HG03378 (cell line): ENCODE results near the gene ADAMTS2.

ENCODE experiments used
- ATAC-seq: cut with Tn5 transposase; IDR thresholded peaks from one replicate; pipeline ENCODE4 v1.9.1; 2021; ENCODE audit warnings: mild to moderate bottlenecking, moderate library complexity; ENCODE audit not compliant: unreplicated experiment

ADAMTS2 gene

DNA sequence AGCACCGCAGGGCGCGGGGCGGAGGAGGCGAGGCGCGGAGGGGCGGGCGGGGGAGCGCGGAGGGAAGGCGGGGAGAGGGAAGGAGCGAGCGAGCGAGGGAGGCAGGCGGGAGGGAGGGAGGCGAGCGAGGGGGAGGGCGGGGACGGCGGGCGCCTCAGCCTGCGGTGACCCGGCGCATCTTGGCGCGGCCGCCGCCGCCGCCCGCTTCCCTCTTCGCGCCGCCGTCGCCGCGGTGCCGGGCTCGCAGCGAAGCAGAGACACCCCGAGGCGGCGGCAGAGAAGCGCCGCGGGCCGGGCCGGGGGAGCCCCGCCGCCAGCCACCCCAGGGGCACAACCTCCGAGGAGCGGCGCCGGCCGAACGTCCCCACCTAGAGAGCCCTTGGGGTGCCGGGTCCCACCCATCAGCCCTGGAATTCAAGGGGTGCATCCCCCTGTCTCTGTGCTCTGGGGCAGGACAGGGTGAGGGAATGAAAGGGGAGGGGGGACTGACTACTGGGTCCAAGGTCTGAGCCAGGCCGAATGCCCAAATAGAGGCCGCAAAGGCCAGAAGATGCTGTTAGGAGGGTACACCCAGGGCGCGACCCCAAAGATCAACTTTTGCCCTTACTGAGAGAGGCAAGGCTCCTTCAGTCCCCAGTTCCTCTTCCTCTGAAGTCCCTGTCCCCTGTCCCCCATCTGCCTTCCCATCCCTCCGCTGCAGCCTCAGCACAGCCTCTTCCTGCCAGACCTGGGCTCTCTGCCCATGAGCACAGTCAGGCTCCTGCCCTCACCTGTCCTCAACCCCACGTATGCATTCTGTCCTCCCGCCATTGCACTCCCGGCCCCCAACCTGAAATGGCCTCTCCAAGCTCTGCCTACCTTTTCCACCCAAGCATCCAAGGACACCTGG is at the start of gene ADAMTS2:
ADAMTS2 (minus strand) TSS at position 29 of the 889 bp plus-strand sequence. CDS start 133 bp downstream, outside the sequence.
- ATAC-seq, result no peak

DNA sequence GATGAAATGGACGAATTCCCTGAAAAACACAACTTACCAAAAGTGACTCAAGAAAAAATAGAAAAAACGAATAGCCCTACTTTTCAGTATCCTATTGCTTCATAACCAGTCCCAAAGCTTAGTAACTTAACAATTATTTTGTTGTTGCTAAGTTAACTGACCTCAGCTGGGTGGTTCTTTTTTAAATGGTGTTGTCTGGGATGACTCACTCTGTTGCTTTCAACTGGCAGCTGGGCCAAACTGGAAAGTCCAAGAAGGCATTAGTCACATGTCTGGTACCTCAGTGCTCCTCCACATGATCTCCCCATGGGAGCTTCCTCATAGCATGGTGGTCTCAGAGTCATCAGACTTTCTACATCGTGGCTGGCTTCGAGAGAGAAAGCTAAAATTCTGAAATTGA is 47.8 kb upstream of the ADAMTS2 start:
- no peak for ATAC-seq

DNA sequence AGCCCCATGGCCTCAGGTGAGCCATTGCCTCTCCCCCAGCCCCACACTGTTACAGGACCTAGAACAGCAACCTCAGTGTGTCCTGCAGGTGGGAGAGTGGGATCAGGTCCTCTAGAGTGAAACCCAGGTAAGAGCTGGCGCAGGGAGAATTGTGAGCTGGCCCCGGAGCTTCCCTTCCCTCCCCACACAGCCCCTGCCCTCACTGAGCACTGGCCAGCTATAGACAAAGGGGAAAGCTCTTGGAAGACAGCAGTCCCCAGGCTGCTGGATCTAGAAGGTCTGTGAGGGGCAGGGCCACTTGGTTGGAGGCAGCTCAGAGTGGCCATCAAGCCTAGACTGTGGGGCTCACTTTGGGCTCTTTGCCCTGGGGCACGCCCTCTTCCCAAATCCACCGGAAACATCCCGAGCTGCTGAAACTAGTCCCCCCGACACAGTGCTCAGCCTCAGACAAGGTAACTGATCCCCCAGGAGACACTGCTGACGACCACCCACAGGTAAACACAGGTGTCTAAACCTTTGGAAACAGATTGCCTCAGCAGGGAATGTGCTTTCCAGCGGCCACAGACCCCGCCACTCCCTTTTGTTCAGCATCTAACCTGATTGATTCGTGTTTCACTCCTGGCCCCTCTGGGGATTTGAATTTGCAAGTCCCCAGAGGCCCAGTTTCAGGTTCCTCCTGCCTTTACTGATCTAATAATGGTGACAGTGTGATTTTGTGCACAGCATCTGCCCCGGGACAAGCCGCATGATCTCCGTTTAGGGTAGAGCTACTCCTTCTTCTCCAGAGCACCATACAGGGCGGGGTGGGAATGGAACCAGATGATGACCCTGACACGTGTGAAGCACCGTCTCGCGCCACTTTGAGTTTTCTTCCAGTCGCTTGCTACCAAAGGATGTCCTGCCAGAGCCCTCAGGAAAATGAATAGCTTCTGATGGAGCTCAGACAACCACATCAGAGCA is 42.2 kb upstream of the ADAMTS2 start:
- no peak for ATAC-seq

DNA sequence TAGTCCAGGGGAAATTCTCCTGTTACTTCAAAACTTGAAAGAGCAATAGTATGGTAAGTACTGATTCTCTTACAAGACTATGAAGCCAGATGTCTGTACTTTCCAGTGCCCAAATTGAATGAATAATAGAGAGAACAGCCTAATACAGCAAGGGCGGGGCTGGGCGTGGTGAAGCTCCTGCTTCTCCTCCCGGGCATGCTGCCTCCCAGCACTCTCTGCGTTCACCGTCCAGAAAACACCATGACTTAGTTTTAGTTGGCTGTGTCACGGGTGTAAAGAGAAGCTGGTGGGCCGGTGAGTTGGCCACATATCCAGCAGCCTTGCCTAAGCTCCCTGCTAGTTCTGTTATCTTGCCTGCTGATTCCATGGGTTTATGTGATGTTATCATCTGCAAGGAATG is 40.7 kb upstream of the ADAMTS2 start:
- ATAC-seq, result no peak

DNA sequence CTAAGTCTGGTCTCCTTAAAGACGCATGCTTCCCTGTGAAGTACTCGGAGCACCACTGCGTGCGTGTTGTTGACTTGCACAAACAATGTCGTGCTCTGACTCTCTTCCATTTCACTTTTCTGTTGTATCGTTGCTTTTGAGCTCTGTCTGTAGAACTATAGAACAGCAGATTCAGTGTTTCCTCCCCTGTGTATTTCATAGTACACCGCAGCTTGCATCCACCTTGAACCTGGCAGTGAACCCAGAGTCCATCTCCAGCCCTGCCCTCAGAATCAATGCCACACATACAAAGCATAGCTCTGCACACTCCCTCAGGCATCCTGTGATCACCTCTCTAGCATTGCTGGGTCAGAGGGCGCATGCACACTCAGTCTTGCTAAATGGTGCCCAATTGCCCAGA is 37.2 kb upstream of the ADAMTS2 start:
- no peak for ATAC-seq

DNA sequence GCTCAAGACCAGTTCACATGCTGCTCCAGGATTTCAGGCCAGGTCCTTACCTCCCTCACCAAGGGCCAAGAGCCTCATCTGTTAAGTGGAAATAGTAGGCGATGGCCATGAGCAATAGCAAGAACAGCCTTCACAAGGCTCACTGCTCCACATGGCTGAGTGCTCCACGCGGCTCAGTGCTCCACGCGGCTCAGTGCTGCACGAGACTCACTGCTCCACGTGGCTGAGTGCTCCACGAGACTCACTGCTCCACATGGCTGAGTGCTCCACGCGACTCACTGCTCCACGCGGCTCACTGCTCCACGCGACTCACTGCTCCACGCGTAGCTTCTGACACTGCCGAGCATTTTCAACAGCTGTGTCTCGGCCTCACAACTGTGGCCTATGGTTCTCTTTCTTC is 36.4 kb upstream of the ADAMTS2 start:
- no peak for ATAC-seq

DNA sequence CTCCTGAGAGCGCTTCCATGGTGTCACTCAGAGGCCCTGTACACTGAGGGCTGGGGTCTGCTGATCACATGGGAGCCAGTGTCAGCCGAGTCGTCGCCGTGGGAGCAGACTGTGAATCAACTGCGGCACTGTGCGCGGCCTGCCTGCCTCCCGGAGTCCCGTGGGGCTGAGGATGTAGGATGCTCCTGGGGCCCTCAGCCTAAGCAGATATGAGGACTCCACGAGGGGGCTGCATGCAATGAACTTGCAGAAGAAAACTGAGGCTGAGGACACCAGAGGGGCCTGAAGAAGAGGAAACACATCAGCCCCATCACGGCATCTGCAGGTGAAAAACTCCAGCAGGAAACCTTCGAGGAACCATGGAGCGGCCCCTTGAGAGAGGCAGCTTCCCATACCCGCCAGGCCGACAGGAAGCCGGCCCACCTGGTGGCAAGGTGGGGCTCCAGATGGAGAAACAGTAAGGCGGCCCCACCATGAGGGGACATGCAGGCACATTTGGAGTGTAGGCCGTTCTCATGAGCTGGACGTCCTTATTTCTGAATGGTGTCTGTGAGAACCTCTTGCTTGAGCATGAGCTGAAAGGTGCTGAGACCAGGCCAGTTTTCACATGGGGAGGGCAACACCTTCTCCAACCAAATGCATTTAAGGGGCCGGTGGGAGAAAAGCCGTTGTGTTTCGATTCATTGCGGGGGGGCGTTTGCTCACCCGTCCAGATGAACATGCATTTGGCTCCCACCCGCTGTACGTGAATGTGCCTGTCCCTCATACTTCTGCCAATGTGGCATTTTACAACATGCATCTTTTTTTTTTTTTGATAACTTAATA is 35.2 kb upstream of the ADAMTS2 start:
- no peak for ATAC-seq

DNA sequence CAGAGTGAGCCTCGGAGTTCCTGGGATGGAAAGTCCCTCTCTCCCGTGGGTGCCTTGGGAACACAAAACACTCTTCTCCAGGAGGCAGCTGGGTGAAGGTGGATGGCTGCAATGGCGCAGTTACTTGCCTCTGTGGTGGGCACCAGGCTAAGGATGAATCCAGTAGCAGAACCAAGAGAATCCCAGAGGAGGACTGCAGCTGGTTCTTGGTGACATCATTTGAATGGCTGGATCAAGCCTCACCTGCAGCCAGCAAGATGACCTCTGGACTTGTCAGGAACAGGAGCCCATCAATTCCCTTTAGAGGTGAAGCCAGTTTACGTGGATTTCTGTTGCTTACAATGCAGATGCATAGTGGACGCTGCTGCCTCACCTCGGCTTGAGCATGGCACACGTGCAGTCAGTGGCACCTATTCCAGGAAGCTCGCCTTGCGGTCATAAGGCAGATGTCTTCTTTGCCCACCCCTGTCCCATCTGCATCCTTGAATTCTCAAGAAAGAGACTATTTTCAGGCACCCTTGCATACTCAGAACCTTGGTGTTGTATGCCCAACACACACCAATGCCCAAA is 34.1 kb upstream of the ADAMTS2 start:
- ATAC-seq, result no peak

DNA sequence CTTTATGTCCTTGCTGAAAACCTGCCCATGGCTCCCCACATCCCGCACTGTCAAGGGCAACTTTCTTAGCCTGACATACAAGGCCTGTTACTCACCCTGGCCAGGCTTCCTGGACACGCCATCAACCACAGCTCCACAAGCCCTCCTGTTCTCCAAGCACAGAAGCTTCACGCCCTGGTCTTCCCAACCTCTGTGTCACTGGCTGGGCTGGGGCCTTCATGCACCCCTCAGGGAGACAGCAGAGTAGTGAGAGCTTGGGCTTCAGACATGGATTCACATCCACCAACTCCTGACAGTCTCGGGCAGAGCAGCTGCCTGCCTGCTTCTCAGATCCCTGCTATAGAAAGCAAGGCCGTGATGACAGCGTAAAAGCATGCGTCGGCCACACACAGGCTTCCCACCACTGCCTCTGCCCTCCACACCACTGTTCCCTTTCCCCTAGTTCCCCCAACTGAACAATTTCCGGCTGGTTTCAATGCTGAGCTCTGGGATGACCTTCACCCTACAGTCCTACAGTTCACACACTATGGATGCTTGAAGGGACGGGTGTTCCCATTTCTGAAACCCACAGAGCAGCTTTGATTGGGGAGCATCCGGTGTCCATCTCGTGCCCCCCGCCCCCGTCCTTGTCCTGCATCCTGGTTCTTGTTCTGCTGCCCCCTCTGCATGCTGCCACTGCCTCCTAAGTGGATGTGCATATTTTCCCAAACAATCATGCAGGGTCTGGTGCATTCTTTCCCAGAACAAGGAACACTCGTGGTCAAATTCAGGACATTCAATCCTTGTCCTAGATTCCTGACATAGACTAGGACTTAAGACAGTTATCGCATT is 33.4 kb upstream of the ADAMTS2 start:
- no peak for ATAC-seq

DNA sequence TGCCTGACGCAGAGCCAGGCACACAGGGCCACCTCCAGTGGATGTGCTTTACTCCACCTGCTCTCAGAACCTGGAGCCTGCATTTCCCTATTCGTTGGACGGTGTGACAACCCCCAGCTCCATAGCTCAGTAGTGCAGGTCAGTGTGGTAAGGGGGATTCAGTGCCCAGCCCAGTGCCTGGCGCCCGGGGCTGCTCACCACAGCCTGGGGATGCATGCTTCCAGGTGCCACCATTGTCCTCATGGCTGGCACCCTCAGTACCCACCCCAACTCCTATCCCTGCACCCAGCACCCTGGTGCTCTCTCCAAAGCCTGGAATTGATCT is 32.8 kb upstream of the ADAMTS2 start:
- ATAC-seq, result no peak

DNA sequence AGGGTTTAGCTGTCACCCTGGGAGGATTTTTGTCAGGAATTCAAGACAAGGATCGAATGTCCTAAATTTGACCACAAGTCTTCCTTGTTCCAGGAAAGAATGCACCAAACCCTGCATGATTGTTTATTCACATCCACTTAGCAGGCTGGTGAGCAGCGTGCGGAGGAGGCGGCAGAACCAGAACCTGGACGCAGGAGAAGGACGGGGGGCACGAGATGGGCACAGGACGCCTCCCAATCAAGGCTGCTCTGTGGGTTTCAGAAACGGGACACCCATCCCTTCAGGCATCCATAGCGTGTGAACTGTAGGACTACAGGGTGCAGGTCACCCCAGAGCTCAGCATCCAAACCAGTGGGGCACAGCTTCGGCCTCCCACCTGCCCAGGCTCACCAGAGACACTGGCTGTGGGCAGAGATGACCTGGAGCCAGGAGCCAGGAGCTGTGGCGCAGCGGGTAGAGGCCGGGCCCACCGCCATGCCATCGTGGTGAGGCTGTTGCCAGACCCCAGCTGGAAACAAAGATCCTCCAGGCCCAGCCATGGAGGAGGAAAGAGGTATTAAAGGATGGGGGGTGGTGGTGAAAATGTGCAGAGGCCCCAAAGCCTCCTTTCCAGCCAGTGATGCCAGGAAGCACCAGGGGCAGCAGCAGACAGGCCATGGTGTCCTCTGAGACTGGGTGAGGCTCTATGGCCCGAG is 32.3 kb upstream of the ADAMTS2 start:
- no peak for ATAC-seq

DNA sequence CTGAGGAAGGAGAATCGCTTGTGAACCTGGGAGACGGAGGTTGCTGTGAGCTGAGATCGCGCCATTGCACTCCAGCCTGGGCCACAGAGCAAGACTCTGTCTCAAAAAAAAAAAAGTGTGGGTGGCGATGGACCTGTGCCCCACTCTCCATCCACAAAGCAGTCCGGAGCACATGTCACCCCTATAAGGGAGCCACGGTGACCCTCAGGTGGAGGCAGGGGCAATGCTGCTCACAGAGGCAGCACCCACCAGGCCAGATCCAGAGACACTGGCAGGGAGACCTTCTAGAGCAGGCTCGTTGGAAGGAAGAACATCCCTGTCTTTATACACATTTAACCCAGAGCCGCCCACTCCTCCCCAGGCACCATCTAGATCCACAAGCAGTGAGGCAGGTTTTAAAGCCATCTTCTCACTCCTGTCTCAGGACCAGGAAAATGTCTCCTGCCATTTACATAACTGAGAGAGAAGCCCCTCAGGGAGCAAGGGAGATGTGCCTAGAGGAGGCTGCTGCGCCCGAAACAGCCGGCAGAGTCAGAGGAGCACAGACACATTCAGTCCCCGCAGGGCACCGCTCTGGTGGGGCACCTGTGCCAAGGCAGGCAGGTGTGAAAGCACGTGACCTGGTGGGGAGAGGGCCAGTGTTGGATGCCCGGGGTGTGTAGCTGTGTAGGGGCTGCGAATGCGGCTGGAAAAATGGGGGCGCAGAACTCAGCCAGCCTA is 31.6 kb upstream of the ADAMTS2 start:
- no peak for ATAC-seq

DNA sequence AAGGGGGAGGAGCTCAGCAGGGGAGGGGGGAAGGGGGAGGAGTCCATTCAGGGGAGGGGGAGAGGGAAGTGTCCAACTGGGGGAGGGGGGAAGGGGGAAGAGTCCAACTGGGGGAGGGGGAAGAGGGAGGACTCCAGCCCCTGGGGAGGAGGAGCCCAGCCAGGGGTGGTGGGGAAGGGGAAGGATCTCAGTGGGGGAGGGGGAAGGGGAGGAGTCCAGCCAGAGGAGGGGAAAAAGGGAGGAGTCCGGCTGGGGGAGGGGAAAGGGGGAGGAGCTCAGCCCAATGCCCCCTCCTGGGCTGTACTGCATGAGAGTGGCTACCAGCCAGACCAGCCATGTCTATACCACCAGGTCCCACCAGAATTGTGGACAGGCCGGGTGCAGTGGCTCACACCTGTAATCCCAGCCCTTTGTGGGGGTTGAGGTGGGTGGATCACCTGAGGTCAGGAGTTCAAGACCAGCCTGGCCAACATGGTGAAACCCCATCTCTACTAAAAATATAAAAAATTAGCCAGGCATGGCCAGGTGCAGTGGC is 30.6 kb upstream of the ADAMTS2 start:
- no peak for ATAC-seq

DNA sequence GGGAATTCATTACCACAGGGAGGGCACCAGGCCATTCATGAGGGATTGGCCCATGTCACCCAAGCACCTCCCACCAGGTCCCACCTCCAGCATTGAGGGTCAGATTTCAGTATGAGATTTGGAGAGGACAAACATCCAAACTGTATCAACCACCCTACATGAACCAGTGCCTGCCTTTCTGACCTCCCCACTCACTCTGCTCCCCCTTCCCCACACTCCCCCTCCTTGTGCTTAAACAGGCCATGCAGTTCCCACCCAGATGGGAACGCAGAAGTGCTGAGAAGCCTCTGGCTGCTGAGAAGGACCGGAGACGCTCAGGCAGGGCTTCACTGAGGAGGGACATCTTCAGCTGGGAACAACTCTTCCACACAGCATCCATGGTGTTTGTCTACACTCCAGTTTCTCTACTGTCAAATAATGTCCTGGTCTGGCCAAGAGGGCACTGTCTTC is 30.0 kb upstream of the ADAMTS2 start:
- ATAC-seq, result no peak

DNA sequence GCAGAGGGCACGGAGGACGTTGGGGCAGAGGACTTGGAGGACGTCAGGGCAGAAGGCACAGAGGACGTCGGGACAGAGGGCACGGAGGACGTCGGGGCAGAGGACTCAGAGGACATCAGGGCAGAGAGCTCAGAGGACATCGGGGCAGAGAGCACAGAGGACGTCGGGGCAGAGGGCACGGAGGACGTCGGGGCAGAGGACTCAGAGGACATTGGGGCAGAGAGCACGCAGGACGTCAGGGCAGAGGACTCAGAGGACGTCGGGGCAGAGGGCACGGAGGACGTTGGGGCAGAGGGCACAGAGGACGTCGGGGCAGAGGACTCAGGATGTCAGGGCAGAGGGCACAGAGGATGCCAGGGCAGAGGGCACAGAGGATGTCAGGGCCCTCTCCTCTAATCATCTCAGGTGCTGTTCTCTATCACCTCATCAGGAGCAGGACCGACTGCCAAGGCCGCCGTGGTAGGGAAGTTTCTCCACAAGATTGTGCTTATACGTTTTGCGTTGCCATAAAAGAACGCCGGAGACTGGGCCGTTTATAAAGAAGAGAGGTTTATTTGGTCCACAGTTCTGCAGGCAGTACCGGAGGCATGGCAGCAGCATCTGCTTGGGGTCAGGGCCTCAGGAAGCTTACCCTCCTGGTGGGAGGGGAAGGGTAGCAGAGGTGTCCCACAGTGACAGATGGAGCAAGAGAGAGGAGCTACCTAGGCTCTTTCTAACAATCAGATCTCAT is 29.4 kb upstream of the ADAMTS2 start:
- no peak for ATAC-seq

DNA sequence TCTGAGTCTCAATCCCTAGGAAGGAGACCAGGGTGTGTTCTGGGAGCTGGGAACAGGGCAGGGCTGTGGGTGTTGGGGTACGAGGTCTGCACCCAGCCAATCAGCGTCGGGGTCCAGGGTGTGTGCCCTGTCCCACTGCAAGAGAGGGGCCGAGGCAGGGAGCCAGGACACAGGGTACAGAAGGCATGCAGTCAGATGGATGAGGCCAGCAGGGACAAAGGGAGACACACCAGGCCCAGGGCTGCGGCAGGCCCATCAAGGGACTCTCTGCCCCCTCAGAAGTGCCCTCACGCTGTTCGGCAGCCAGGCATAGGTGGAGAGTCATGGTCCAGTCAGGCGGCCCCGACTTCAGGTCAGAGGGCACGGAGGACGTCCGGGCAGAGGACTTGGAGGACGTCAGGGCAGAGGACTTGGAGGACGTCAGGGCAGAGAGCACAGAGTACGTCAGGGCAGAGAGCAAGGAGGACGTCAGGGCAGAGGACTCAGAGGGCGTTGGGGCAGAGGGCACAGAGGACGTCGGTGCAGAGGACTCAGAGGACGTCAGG is 28.8 kb upstream of the ADAMTS2 start:
- no peak for ATAC-seq
